ENCODE results near the gene NLGN2.

Gene NLGN2

DNA sequence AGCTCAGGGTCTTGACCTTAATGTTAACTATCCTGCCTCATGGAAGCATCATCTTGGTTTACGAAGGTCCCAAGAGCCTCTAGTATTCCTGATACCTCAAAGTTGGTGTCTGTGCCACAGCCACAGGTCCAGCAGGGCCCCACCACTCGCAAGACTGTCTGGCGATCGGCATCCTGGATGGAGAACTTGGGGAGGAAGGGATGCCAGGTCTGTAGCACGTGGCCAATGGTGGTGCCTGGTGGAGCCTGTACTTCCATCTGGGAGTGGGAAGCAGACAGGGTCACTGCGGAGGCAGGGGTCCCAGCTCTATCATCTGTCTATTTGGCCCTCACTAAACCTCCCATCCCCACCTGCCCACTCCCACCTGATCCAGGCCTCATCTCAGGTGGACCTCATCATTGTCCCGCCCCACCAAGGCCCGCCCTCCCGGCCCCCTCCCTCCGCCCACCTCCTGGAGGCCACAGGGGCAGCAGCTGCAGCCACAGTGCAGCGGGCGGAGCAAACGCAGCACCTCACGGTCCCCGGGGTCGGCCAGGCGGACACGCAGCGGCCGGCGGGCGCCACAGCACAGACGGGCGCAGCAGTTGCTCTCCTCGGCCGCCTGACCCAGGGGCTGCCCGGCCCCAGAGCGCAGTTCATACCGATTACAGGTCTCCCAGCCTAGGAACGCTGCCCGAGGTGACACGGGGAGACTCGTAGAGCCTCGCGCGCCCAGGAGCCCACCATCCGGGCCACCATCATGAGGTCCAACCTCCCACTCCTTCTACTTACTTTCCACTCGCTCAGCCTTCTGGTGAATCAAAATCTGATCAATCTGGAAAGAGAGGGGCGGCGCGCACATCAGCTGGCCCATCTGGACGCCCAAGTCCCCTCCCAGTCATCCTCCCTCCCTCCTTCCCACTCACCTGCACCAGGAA lies 14.7 kb upstream of the NLGN2 start:
- DNase-seq = no peak

DNA sequence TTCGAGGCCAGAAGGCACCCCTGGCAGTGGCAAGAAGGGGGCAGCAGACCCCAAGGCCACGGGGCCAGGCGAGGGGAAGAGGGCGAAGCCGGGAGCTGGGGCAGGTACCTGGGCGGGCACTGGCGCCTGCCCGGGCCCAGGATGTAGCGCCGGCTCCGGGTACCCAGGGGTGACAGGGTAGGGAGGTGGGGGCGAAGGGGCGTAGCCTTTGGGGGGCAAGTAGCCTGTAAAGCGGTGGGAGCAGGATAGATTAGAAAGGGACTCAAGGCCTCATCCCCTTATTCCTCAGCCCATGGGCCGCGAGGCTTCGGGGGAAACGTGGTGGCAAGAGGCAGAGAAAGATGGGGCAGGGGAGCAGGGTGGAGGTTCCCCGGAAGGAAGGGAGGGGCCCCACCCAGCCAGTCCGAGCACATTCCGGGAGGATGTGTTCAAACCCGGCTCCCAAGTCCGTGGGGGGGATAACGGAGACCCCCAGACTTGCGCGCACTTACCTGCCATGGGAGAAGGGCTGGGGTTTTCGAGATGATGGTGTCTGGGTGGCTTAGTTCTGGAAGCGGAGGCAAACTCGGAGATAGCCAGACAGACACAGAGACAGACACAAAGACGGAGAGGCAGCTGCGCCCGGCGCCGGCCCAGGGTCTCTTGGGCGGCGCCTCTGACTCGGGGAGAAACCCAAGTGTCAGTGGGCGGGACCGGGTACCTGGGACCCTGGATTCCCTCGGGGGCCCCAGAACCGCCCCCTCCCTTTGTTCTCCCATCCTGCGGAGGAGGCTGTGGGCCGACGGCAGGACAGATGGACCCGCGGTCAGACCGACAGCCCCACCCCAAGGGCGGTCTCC lies 13.8 kb upstream of the NLGN2 start:
- no peak for DNase-seq

DNA sequence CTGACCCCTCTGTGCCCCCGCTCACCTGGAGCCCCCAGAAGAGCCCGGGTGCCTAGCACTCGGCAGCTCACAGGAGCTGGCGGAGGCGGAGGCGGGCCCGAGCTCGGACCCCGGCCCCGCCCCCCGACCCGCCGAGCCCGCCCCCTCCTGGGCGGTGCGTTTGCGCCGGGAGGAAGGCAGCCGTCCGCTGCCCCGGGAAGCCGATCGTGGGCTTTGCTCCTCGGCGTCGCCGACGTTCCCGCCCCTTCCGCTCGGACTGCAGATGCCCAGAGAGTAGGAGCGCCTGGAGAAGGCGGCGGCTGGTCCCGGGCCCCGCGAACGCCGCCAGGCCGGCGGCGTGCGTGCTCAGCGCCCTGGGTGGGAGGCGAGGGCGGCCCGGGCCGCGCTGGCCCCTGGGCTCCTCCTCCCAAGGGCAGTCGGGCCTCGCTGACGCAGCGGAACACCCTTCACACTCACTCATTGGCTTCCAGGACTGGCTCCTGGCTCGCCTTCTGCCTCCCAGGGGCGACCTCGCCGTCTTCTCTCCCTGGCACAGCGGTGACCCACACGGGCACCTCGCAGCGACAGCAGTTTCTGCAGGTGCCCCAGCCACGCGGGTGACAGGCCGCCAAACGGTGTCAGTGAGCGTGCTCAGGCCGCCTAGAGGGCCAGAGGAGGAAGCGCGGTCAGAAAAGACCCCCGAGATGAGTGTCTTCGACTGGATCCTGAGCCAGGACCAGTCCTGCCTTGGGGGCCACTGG lies 13.0 kb upstream of the NLGN2 start, which contains the start of gene PLSCR3:
Gene PLSCR3 (minus strand): TSS at position 74 of the 740 bp plus-strand sequence. CDS start 415 bp downstream, outside the sequence.
- no peak for DNase-seq

DNA sequence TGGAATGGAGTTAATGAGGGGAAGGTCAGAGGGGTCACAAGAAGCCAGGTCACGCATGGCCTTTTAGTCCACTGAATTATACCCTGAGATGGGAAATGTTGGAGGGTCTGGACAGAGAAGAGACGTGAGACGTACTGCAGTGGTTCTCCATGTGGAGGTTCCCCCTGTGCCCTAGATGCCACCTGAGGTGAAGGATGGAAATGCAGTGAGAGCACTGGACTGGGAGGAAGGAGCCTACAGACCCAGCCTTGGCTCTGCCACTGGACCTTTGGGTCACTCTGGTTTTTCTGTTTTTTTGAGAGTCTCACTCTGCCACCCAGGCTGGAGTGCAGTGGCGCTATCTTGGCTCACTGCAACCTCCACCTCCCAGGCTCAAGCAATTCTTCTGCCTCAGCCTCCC lies 11.5 kb upstream of the NLGN2 start:
- DNase-seq = no peak

DNA sequence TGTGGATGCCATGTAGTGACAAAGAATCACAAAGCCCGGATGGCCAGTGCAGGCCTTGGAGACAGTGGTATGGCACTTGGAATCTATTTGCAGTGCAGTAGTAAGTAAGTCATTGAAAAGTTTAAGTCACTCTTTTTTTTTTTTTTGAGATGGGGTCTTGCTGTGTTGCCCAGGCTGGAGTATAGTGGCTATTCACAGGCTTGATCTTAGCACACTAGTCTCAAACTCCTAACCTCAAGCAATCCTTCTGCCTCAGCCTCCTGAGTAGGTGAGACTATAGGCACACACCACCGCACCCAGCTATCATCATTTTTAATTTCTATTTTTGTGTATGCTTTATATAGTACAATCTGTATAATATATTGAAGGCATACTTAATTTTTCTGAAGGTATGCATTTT lies 9.0 kb upstream of the NLGN2 start:
- DNase-seq = no peak

DNA sequence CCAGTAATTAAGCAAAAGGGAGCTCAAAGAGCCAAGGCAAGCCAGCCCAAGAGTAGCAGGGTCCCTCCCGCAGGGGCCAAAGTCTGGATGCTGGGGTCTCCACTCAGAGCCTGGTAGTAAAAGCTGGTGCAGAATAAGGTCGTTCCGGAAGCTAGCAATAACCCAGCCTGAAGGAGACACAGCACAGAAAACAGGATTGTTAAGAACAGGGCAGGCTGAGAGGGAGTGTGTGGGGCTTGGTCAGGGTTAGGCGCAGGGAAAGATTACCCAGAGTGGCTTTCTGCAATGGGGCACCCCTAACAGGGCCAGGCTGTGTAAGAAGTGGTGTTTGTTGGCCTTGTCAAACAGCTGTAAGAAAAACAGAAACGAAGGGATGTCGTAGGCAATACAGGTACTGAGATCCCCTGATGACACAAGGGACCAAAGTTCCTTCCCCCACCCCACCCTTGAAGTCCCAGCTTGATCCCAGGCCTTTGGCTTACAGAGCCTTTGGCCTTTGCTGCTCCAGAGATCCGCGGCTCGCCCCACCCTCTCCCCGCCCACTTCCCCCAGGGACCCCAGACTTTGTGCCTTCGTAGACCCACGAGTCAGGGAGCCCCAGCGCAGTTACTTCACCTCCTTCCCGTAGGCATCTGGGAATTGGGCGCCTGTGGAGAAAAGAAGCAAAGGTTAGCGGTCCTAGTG lies 4.5 kb upstream of the NLGN2 start:
- DNase-seq = no peak

DNA sequence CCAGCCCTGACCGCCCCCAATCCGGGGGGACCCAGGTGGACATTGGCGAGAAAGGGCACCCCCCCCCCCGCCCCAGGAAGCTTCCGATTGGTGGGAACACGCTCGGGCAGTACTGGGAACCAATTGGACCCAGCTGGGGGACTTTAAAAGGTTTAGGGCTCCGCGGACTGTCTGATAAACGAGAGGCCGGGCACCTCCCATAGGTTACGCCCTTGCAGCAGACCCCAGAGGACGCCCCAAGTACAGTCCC lies 4.0 kb upstream of the NLGN2 start:
- no peak for DNase-seq

DNA sequence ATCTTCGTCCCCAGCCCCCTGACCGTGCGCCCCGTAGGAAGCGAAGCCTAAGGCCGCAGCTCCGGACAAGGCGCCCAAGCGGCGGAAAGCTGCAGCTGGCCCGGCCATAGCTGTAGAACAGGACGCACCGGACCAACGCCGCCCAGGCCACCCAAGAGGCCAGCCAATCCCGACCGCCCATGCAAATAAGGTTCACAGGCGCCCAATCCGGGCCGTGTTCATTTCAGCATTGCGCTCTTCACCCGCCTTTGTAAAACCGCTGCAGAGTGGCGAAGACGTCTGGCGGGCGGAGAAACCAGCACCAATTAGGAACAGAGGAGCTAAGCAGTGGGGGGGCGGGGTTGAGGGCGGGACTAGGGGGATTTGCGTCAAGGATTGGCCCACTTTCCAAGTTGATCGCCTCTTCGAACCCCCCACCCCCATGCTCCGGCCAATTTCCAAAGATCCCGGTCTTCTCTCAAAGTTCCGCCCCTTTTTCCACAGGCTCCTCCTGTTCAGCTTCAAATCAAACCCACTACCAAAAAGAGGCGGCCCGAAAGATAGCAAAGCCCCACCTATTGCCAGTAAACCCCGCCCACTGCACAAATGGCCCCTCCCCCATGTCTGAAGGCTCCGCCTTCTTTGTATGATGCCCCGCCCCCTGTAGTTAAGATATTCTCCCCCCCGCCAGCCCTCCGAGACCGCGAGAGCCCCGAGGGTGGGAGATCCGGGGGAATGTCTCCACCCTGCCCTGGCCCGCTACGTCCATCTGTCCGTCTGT lies 3.5 kb upstream of the NLGN2 start, which contains the start of gene TMEM256:
Gene TMEM256 (minus strand): TSS at position 121 of the 760 bp plus-strand sequence. CDS start 13 bp downstream, at position 108.
- DNase-seq = peak; percentile 83

DNA sequence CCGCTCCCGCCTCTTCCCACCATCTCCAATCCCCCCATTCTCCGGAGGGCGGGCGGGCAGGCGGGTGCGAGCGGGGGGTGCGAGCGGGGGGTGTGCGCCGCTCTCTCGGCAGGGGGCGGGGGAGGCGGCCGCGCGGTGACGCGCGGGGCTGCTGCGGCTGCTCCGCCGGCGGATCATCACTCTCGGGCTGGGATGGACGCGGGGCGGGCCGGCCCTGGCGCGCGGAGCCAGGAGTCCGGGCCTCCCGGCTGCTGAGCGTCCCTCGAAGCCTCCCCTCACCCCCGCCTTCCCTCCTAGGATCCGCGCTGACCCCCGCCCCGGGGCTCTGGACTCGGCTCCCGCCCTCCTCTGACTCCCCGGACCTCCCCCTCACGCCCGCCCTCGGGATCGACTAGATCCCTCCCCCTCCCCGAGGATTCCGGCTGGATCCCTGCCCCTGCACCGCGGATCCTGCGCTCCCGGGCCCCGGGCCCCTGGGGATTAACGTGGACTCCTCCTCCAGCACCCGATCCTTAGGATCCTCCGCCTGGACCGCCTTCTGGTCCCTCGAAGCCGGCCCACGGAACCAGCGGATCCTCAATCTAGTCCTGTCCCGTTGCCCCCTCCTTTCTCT lies 2.8 kb upstream of the NLGN2 start:
- DNase-seq = no peak

DNA sequence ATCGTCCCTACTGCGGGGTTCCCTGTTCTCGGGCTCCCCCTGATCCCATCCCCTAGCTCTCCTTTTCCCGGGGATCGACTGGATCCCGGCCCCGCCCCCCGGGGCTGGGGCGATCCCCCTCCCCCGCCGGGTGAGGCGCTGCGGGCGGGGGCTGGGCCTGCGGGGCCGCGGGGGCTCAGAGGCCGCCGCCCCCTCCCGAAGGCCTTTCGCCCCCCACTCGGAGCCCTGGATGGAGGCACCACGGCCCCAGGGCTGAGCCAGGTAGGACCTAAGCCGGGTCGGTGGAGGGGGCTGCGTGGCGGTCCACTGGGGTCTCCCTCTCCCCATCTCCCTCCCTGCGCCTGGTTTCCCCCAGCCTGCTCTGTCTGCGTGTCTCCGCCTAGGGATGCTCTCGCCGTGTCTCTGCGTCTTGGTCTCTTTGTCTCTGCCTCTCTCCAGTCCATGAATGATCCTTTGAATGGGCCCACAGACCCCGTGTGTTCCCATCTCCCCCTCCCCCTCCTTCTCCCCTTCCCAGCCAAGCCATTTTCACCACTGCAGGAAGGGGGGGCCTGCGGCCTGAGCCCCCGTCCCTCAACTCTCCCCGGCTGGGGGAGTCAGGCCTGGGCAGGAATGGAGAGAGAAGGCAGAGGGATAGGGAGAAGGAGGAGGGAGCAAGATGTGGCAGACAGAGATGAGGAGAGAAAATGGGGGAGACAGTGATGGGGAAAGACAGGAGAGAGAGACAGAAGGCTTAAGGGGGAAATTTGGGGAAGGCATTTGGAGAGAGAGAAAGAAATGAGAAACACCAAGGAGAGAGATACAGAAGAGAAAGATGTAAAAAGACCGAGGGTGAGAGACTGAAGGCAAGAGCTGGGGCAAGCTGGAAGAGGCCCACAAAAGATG lies 2.1 kb upstream of the NLGN2 start:
- no peak for DNase-seq

DNA sequence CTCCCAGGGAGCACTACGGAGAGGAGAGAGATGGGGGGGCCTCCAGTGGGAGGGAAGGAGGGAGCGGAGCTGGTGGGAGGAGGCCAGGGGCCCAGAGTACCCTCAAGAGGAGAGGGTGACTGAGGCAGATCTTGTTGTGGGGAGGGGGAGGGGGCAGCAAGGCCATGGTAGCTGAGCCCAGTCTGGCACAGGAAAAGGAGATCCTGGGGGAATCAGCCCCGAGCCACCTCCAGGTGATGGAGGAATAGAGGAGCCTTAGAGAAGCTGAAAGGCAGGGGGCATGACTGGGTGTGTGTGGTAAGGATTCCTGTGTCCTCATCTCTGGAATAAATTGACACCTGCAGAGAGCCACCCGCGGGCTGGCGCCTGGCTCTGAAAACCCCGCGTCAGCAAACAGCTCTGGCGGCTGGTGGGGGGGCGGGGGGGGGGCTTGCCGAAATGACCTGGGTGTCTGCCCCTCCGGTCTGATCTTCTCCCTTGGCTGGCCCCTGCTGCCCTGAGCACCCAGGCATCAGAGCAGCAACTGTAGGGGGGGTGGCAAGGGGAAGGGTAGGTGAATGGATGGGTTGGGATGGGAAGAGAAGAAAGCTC lies 1.3 kb upstream of the NLGN2 start:
- no peak for DNase-seq

DNA sequence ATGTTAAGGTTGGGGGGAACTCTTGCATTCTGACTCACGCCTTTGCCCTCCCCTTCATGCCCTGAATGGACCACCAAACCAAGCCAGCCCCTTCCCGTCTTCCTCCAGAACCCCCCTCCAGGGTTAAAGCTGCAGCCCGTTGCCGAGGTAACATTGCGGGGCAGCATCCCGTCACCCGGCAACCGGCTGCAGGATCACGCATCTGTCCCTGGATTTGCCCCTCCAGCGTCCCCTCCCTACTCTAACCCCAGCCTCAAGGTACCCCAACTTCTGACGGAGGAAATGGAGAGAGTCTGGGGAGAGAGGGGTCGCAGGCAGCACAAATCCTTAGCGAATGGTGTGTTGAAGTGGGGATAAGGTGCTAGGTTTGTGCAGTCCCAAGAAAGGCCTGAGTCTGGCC lies 563 bp upstream of the NLGN2 start:
- DNase-seq = no peak

DNA sequence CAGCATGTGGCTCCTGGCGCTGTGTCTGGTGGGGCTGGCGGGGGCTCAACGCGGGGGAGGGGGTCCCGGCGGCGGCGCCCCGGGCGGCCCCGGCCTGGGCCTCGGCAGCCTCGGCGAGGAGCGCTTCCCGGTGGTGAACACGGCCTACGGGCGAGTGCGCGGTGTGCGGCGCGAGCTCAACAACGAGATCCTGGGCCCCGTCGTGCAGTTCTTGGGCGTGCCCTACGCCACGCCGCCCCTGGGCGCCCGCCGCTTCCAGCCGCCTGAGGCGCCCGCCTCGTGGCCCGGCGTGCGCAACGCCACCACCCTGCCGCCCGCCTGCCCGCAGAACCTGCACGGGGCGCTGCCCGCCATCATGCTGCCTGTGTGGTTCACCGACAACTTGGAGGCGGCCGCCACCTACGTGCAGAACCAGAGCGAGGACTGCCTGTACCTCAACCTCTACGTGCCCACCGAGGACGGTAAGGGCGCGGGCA lies 645 bp downstream of the NLGN2 start:
- DNase-seq = no peak

DNA sequence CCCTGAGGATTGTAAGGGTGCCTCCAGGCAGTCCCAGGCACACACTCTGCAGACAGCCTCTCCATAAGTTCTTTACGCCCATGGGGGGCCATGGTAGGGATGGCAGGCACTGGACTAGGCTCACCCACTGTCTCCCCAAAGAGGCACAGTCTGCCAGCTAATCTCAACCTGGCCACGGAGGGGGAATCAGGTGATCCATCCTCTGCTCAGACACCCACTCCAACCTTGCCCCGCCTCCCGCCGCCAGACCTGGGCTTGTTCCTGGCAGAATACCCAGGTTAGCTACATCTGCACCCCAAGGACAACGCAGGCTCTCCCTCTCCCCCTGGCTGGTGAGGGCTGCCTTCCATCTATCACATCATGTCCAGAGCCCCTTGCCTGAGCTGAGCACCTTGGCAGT lies 1.2 kb downstream of the NLGN2 start:
- no peak for DNase-seq

DNA sequence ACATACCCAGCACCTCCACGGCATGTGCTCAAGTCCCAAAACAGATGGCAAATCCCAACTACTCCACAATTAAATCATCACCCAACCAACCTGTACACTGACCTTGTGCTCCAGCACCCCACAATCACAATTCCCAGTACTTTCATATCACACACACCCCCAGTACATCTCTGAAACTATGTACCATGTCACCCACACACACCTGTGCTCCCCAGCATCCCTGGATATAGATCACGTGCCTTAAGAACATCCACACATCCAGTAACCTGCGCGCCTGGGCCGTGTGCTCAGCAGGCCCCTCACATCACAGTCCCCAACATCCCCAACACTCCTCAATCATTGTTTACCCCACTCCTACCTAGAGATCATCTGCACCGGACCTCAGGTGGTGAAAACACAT lies 2.1 kb downstream of the NLGN2 start:
- no peak for DNase-seq

DNA sequence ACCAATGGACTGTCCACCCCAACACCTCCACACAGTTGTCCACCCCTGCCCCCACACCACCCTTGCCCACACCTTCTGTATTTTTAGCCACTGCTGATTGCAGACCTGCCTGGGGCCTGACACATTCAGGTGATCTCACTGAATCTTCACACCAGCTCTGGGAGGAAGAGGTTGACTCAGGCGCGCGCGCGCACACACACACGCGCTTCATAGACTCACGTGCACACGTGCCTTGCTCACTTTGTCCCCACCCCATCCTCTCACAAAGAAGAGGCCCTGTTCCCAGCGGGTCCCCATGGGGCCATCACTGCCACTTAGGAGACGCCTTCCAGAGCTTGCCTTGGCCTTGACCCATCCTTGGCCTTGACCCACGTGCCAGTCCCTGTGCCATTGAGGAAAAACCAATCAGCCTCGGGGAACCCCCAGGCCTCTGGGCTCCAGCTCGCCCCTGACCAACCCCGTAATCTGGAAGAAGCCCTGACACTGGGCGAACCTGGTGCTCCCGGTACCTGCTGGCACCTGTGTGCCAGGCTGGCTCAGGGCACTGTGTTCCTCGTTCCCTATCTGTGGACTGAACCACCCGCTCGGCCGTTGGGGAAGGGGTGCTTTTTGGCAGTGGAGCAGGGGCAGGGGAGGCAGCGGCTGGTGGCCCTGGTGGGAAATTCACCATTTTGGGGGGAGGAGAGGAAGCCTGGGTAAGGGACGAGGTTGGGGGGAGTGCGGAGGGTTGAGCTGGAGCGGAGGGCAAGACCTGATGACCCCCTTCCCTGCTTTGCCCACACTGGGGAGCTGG lies 3.2 kb downstream of the NLGN2 start:
- no peak for DNase-seq

DNA sequence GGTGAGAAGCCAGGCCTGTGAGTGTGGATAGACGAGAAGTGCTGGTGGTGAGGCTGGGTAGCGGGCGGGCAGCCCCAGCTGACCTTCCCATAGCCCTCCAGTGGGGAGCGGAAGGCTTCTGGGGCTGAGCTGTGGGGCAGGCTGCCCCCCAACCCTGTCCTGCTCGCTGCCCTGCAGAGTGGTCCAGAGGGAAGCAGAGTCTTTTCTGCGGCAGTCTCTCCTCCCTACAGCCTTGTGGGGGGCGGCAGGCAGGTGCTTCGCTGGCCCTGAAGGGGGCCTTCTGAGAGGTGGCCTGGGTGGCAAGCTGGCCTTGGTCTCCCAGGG lies 3.7 kb downstream of the NLGN2 start:
- DNase-seq = no peak

DNA sequence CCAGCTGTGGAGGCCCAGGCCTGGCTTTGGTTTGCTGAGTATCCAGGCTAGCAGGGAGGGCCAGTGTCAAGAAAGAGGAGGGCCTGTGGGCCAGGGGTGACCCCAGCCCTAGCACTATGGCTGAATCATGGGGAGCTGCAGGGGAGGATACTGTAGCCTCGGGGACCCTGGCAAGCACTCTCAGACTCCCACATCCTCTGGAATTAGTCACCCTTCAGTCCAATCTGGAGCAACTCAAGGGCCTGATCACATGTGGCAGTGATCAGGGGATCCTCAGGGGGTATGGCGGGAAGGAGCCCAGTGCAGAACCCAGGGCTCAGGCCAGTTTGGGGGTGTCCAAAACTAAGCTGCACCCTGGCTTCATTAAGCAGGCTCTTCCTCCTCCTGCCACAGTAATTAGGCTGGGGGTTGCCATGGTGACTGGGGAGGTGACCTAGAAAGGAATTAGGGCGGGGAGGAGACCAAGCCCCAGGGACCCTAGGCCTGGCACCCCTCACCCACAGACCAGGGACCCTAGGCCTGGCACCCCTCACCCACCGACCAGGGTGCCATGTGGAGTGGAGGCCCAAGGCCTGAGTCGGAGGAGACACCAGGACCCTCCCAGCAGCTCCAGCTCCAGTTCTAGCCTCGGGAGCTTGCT lies 5.8 kb downstream of the NLGN2 start:
- no peak for DNase-seq

DNA sequence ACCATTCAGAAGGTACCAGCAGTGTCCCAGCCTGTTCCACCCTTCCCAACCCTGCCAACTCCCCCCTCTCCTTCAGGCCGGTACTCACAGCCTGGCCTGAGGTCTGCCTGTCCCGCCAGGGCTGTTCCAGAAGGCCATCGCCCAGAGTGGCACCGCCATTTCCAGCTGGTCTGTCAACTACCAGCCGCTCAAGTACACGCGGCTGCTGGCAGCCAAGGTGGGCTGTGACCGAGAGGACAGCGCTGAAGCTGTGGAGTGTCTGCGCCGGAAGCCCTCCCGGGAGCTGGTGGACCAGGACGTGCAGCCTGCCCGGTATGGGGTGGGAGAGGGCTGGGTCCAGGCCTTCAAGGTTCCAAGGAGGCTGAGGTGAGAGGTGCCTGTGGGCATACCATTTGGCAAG lies 7.2 kb downstream of the NLGN2 start:
- no peak for DNase-seq
